ENCODE measurements around the gene TRMT2A. TPM values are rescaled to one million over a fixed set of nuclear protein-coding genes. Genes with fewer than 3 reads are reported as not detected.

TRMT2A gene
- total RNA-seq, 1 experiment from 2014 or later, result 54.8 TPM

GRCh38 chr22:20109411-20110358, 7.3 kb downstream of the TRMT2A start:
- no peaks in the 10 kb centered on the region for H4K20me1 ChIP-seq (ENCODE audit: insufficient read depth, low read depth, low read length)
- peaks cover 8% of the 10 kb centered on the region for H3K79me2 ChIP-seq (ENCODE audit: low read length)
- H3K9ac ChIP-seq (ENCODE audit: low read length), result no peak overlapping the region
- H3K4me2 ChIP-seq (ENCODE audit: low read depth, low read length, poor library complexity, severe bottlenecking), result no peak overlapping the region
- no peak for DNase-seq
- no peaks in the 10 kb centered on the region; the same call in none of the 2 replicates for H3K36me3 ChIP-seq (ENCODE audit: insufficient read depth, low read length)
- H3K4me1 ChIP-seq (ENCODE audit: low read length), result peaks cover 19% of the 10 kb centered on the region
- no peak overlapping the region for H2AFZ ChIP-seq (ENCODE audit: low read length)
- H3K27ac ChIP-seq (ENCODE audit: low read length), result no peak overlapping the region
- no peaks in the 10 kb centered on the region for H3K27me3 ChIP-seq (ENCODE audit: low read length)
- no peaks in the 10 kb centered on the region for H3K9me2 ChIP-seq (replicated peaks; ENCODE audit: insufficient read depth, low read length)
- no peak overlapping the region for H3K4me3 ChIP-seq (ENCODE audit: low read length)
- no peaks in the 10 kb centered on the region for H3K9me3 ChIP-seq (ENCODE audit: low read length)

- H3K9me2 ChIP-seq (replicated peaks; ENCODE audit: insufficient read depth, low read length), result no peaks in the 10 kb centered on the region
- H3K4me1 ChIP-seq (ENCODE audit: low read length), result peaks cover 19% of the 10 kb centered on the region
- no peak overlapping the region for H2AFZ ChIP-seq (ENCODE audit: low read length)
- H4K20me1 ChIP-seq (ENCODE audit: insufficient read depth, low read depth, low read length), result no peaks in the 10 kb centered on the region
- H3K27me3 ChIP-seq (ENCODE audit: low read length), result no peaks in the 10 kb centered on the region
- no peak for DNase-seq
- no peak overlapping the region for H3K4me2 ChIP-seq (ENCODE audit: low read depth, low read length, poor library complexity, severe bottlenecking)
- H3K27ac ChIP-seq (ENCODE audit: low read length), result no peak overlapping the region
- no peaks in the 10 kb centered on the region for H3K9me3 ChIP-seq (ENCODE audit: low read length)
- no peaks in the 10 kb centered on the region; the same call in 1 of the 2 replicates for H3K36me3 ChIP-seq (ENCODE audit: insufficient read depth, low read length)
- no peak overlapping the region for H3K4me3 ChIP-seq (ENCODE audit: low read length)
- H3K79me2 ChIP-seq (ENCODE audit: low read length), result peaks cover 1% of the 10 kb centered on the region; the same call in 1 of the 2 replicates
- no peak overlapping the region for H3K9ac ChIP-seq (ENCODE audit: low read length)
Observed at GRCh38 chr22:20108757-20109230, 8.2 kb downstream of the TRMT2A start.

- H3K4me2 ChIP-seq (ENCODE audit: low read depth, low read length, poor library complexity, severe bottlenecking), result no peak overlapping the region
Observed at GRCh38 chr22:20107951-20108756, 8.9 kb downstream of the TRMT2A start.

GRCh38 chr22:20107471-20107901, 9.5 kb downstream of the TRMT2A start:
- H3K9me2 ChIP-seq (replicated peaks; ENCODE audit: insufficient read depth, low read length), result no peaks in the 10 kb centered on the region

More at GRCh38 chr22:20107951-20108756, 8.9 kb downstream of the TRMT2A start:
- H3K4me3 ChIP-seq (ENCODE audit: low read length), result no peak overlapping the region
- H3K36me3 ChIP-seq (ENCODE audit: insufficient read depth, low read length), result peaks cover 5% of the 10 kb centered on the region
- H2AFZ ChIP-seq (ENCODE audit: low read length), result no peak overlapping the region
- H4K20me1 ChIP-seq (ENCODE audit: insufficient read depth, low read depth, low read length), result no peaks in the 10 kb centered on the region
- no peaks in the 10 kb centered on the region for H3K9me2 ChIP-seq (replicated peaks; ENCODE audit: insufficient read depth, low read length)
- no peak overlapping the region for H3K27ac ChIP-seq (ENCODE audit: low read length)
- H3K9me3 ChIP-seq (ENCODE audit: low read length), result no peaks in the 10 kb centered on the region
- no peaks in the 10 kb centered on the region for H3K27me3 ChIP-seq (ENCODE audit: low read length)
- no peak overlapping the region for H3K9ac ChIP-seq (ENCODE audit: low read length)
- no peak for DNase-seq
- peaks cover 19% of the 10 kb centered on the region for H3K4me1 ChIP-seq (ENCODE audit: low read length)
- peaks cover 7% of the 10 kb centered on the region; the same call in 1 of the 2 replicates for H3K79me2 ChIP-seq (ENCODE audit: low read length)

GRCh38 chr22:20106849-20107237, 10.2 kb downstream of the TRMT2A start:
- Histone ChIP-seq H3K9ac (ENCODE audit: low read length) (no peak overlapping the region), H4K20me1 (ENCODE audit: insufficient read depth, low read depth, low read length) (no peaks in the 10 kb centered on the region)

More at GRCh38 chr22:20107471-20107901, 9.5 kb downstream of the TRMT2A start:
- Histone ChIP-seq H3K4me3 (ENCODE audit: low read length) (no peak overlapping the region), H3K9me3 (ENCODE audit: low read length) (no peaks in the 10 kb centered on the region), H3K79me2 (ENCODE audit: low read length) (peaks cover 10% of the 10 kb centered on the region; the same call in 1 of the 2 replicates), H4K20me1 (ENCODE audit: insufficient read depth, low read depth, low read length) (no peaks in the 10 kb centered on the region), H3K27me3 (ENCODE audit: low read length) (no peaks in the 10 kb centered on the region), H3K36me3 (ENCODE audit: insufficient read depth, low read length) (peaks cover 7% of the 10 kb centered on the region), H3K9ac (ENCODE audit: low read length) (no peak overlapping the region), H3K27ac (ENCODE audit: low read length) (no peak overlapping the region), H3K4me1 (ENCODE audit: low read length) (peaks cover 18% of the 10 kb centered on the region), H3K4me2 (ENCODE audit: low read depth, low read length, poor library complexity, severe bottlenecking) (no peak overlapping the region), H2AFZ (ENCODE audit: low read length) (no peak overlapping the region)
- no peak for DNase-seq

GRCh38 chr22:20106205-20106848, 10.7 kb downstream of the TRMT2A start:
- Histone ChIP-seq H4K20me1 (ENCODE audit: insufficient read depth, low read depth, low read length) (no peaks in the 10 kb centered on the region), H3K9me3 (ENCODE audit: low read length) (no peaks in the 10 kb centered on the region), H3K27me3 (ENCODE audit: low read length) (no peaks in the 10 kb centered on the region), H3K36me3 (ENCODE audit: insufficient read depth, low read length) (peaks cover 13% of the 10 kb centered on the region), H3K79me2 (ENCODE audit: low read length) (peaks cover 15% of the 10 kb centered on the region; the same call in 1 of the 2 replicates), H3K9me2 (replicated peaks; ENCODE audit: insufficient read depth, low read length) (no peaks in the 10 kb centered on the region), H3K4me2 (ENCODE audit: low read depth, low read length, poor library complexity, severe bottlenecking) (no peak overlapping the region), H3K4me1 (ENCODE audit: low read length) (peaks cover 8% of the 10 kb centered on the region), H3K9ac (ENCODE audit: low read length) (no peak overlapping the region), H2AFZ (ENCODE audit: low read length) (no peak overlapping the region), H3K4me3 (ENCODE audit: low read length) (no peak overlapping the region), H3K27ac (ENCODE audit: low read length) (no peak overlapping the region)
- DNase-seq, result no peak

More at GRCh38 chr22:20106849-20107237, 10.2 kb downstream of the TRMT2A start:
- no peak overlapping the region for H2AFZ ChIP-seq (ENCODE audit: low read length)
- peaks cover 12% of the 10 kb centered on the region for H3K4me1 ChIP-seq (ENCODE audit: low read length)
- H3K4me2 ChIP-seq (ENCODE audit: low read depth, low read length, poor library complexity, severe bottlenecking), result no peak overlapping the region
- no peak overlapping the region for H3K4me3 ChIP-seq (ENCODE audit: low read length)
- no peaks in the 10 kb centered on the region for H3K9me3 ChIP-seq (ENCODE audit: low read length)
- H3K27me3 ChIP-seq (ENCODE audit: low read length), result no peaks in the 10 kb centered on the region
- peaks cover 13% of the 10 kb centered on the region for H3K36me3 ChIP-seq (ENCODE audit: insufficient read depth, low read length)
- no peak overlapping the region for H3K27ac ChIP-seq (ENCODE audit: low read length)
- peaks cover 15% of the 10 kb centered on the region; the same call in 1 of the 2 replicates for H3K79me2 ChIP-seq (ENCODE audit: low read length)
- H3K9me2 ChIP-seq (replicated peaks; ENCODE audit: insufficient read depth, low read length), result no peaks in the 10 kb centered on the region
- no peak for DNase-seq

GRCh38 chr22:20105456-20106204, 11.4 kb downstream of the TRMT2A start:
- Histone ChIP-seq H3K9me2 (replicated peaks; ENCODE audit: insufficient read depth, low read length) (no peaks in the 10 kb centered on the region), H3K4me3 (ENCODE audit: low read length) (no peak overlapping the region), H3K79me2 (ENCODE audit: low read length) (peaks cover 15% of the 10 kb centered on the region; the same call in 1 of the 2 replicates), H3K27me3 (ENCODE audit: low read length) (no peaks in the 10 kb centered on the region), H3K4me2 (ENCODE audit: low read depth, low read length, poor library complexity, severe bottlenecking) (no peak overlapping the region), H2AFZ (ENCODE audit: low read length) (no peak overlapping the region), H3K4me1 (ENCODE audit: low read length) (peaks cover under 1% of the 10 kb centered on the region; the same call in 1 of the 2 replicates), H3K27ac (ENCODE audit: low read length) (no peak overlapping the region), H3K36me3 (ENCODE audit: insufficient read depth, low read length) (peaks cover 13% of the 10 kb centered on the region), H3K9ac (ENCODE audit: low read length) (no peak overlapping the region), H4K20me1 (ENCODE audit: insufficient read depth, low read depth, low read length) (no peaks in the 10 kb centered on the region), H3K9me3 (ENCODE audit: low read length) (no peaks in the 10 kb centered on the region)
- no peak for DNase-seq
